GM21367 (cell line): ENCODE data around the gene LIX1L.

Source experiments
- ATAC-seq: cut with Tn5 transposase; IDR thresholded peaks from one replicate; pipeline ENCODE4 v1.9.1; 2021; ENCODE audit not compliant: unreplicated experiment

Gene LIX1L

DNA sequence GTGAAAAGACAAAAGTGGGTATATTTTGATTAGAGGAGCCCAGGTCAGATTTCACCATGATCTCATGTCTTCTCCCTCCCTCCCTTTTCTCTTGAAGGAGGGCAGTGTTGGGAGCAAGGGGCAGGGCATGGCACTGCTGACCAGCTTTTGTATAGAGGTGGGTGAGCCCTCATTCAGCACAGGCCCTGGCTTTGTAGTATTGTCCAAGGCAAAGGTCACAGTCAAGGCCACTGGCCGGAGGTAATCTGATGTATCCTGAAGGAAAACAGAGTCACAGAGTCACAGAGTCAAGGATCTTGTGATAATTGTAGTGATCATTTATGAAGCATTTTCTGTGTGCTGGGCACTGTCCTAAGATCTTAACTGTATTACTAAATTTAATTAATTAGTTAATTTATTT lies 59.8 kb downstream of the LIX1L start:
- no peak for ATAC-seq

- no peak for ATAC-seq
Observed at GRCh38 chr1:145895471-145895870, 62.3 kb downstream of the LIX1L start.

- ATAC-seq, result no peak
Observed at GRCh38 chr1:145893306-145894055, 64.3 kb downstream of the LIX1L start.

DNA sequence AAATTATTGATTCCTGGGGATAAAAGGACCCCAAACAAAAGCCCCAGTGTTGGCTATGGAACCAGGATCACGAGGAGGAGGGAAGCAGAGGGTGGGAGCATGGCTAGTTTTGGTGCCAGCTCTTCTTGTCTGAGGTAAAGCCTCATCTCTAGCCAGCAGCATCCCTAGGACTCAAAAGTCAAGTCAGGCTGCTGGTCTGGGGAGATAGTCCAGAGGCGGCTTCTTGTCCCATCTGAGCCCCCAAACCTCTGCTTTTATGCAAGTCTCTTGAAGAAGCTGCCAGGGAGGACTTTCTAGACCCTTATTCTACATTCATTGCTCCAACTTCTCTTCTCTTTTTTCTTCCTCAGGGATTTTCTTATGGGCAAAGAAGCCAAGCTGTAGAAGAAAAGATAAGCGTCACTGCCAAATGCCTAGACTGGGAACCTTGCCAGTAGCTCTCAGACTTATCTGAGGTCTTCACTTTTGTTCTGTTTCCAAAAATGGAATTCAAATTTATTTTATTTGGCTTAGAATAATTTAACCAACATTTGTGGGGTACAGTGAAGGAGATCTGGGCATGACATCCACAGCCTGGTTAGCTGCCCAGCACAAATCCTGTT lies 65.2 kb downstream of the LIX1L start:
- no peak for ATAC-seq

DNA sequence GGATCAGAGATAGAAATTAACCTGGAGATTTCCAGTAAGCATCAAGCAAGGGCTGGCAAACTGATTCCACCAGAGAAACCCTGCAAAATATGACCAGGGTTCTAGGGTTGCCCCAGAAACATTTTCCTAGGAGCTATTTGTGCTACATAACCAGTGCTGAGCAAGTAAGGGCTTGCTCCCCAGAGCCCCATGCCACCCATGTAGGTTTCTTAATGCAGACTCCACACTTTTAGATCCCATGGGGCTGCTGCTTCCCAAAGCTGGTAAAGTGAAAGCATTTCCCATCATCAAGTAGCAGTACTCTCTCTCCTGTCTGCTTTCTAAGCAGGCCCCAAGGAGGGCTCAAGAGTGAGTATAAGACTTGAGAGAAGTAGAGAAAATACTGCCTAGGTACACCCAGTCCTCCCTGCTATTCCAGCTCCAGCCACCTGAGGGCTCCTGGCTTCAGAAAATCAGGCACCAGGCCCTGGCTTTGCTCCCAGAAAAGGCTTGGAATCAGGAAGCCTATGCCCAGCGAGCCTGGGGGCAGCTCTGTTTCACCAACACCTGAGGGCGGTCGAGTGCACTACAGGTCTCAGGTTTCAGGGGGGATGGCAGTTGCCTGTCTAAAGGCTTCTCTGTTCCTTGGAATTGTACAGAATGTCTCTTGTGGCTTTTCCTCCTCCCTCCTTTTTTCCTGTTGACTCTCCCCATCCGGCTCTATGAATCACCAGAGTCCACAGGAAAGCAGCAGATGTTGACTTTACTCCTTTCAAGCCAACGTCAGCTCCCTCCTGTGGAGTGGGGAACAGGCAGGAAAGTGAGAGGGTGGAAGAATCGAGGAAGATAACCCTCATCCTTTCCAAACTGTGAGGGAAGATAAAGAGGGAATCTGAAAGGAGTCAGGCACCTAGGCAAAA lies 66.0 kb downstream of the LIX1L start:
- no peak for ATAC-seq

DNA sequence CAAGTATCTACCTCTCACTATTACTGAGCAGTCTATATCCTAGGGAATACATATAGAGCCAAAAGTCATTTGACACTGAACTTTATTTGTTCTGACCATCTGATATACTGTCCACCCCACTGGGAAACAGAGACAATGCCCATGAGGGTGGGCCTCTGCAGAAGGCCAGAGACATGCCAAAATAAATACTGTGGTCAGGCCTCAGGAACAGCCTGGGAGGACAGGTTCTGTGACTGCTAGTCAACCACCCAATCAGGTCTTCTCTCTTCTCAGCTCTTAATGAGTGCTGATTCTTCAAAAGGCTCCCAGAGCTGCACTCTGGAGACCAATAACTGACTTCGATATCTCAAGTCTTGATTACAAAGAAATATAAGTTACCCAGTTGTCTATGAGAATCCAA lies 66.7 kb downstream of the LIX1L start:
- ATAC-seq, result no peak

DNA sequence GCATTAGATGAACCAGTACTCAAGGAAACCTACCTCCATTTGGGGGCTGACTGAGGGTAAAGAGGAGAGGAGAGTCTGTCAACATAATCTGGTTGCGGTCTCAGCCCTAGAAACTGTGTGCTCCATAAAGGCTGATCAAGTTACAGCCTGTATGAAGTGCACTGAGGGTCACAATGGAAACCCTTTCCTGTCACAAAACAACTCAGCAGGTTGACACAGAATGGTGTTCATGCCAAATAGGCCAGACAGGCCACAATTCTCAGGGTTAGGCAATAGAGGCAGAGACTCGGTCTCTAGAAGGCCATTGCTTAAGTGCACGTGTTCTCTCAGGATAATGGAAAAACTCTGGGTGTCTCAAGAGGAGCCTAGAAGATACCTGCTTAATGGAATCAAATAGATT lies 68.1 kb downstream of the LIX1L start:
- no peak for ATAC-seq

DNA sequence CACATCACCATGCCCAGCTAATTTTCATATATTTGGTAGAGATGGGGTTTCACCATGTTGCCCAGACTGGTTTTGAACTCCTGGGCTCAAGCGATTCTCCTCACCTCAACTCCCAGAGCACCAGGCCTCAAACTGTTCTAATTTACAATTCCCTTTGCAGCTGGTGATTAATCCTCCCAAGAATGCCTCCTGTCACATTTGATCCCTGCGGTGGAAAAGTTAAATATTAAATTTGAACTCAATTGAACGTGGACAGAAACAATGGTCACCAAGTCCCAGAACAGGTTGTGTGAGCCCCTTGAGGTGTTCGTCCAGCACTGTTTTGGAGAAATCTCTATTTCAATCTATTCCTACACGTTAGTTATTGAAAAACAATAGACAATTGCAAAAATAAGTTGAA lies 70.2 kb downstream of the LIX1L start:
- ATAC-seq, result no peak

DNA sequence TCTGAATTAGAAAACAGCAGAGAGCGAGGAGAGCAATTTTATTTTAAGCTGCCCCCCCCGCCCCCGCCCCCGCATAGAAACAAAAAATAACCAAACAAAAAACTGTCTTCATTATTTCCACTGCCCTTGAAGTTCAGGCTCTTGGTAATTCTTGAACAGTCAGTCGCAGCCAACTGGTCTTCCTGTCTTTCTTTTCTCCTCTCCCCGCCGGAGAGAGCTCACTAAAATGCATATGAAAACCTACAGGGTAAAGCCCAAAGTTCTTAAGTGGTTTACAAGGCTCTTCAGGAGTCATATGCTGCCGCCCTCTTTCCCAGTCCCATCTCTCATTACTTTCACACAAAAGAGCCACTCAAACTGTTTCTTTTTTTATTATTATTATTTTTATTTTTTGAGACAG lies 71.0 kb downstream of the LIX1L start:
- no peak for ATAC-seq

DNA sequence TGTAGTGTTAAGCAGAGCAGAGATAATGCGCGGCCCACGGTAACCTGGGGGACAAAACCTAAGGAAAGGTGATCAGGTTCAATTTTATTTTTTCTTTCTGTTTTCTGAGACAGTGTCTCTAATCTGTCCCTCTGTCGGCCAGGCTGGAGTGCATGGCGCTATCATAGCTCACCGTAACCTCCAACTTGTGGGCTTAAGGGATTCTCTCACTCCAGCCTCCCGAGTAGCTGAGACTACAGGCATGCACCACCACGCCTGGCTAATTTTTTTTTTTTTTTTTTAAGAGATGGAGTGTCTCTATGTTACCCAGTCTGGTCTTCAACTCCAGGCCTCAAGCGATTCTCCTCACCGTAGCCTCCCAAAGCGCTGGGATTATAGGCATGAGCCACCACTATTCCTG lies 71.4 kb downstream of the LIX1L start:
- ATAC-seq, result no peak

GRCh38 chr1:145885738-145886287 lies 72.0 kb downstream of the LIX1L start, which contains the start of gene ANKRD35:
ANKRD35 (minus strand) TSS chr1:145885866; CDS start chr1:145885758, 108 bp downstream.
- ATAC-seq, result peak; percentile 96

GRCh38 chr1:145884675-145885074 lies 73.1 kb downstream of the LIX1L start:
- no peak for ATAC-seq
